ENCODE data around the gene NRXN3.

The NRXN3 gene

GRCh38 chr14:78170203-78170602 is at the start of gene NRXN3:
Gene NRXN3, plus strand, starts transcription at chr14:78170373. Its CDS starts 72,721 bp downstream, at chr14:78243094.
- Histone ChIP-seq H3K36me3 (ENCODE audit: control insufficient read depth in 5 of 5, insufficient read depth in 5 of 5, low read length in 5 of 5) (no peaks in the 10 kb centered on the region), H3K9ac (ENCODE audit: low read length in 5 of 5) (no peak within 1 kb of the TSS), H3K9me3 (ENCODE audit: control insufficient read depth in 5 of 5, low read length in 5 of 5) (no peaks in the 10 kb centered on the region), H3K27ac (ENCODE audit: low read depth, low read length) (no peak within 1 kb of the TSS), H3K4me3 (ENCODE audit: low read depth in 1 of 5, low read length in 5 of 5) (no peak within 1 kb of the TSS), H3K4me1 (ENCODE audit: control insufficient read depth in 5 of 5, insufficient read depth in 5 of 5, low read length in 5 of 5) (no peaks in the 10 kb centered on the region), H3K27me3 (ENCODE audit: control insufficient read depth in 5 of 5, insufficient read depth in 4 of 5, low read length in 5 of 5) (peaks cover 0 to 35% (median 13%) of the 10 kb centered on the region in 5 donors)

- no peaks in the 10 kb centered on the region for H3K4me1 ChIP-seq (ENCODE audit: control insufficient read depth in 5 of 5, insufficient read depth in 5 of 5, low read length in 5 of 5)
- no peaks in the 10 kb centered on the region for H3K27me3 ChIP-seq (ENCODE audit: control insufficient read depth in 5 of 5, insufficient read depth in 4 of 5, low read length in 5 of 5)
- no peak overlapping the region for H3K4me3 ChIP-seq (ENCODE audit: low read depth in 1 of 5, low read length in 5 of 5)
- no peak overlapping the region for H3K9ac ChIP-seq (ENCODE audit: low read length in 5 of 5)
- no peaks in the 10 kb centered on the region for H3K36me3 ChIP-seq (ENCODE audit: control insufficient read depth in 5 of 5, insufficient read depth in 5 of 5, low read length in 5 of 5)
- no peak overlapping the region for H3K27ac ChIP-seq (ENCODE audit: low read depth, low read length)
- H3K9me3 ChIP-seq (ENCODE audit: control insufficient read depth in 5 of 5, low read length in 5 of 5): peaks cover 0 to 3% (median 0%) of the 10 kb centered on the region in 5 donors
These were observed 47.7 kb upstream of the NRXN3 start for GRCh38 chr14:78122436-78122835.

- Histone ChIP-seq H3K4me3 (ENCODE audit: low read depth in 1 of 5, low read length in 5 of 5) (no peak overlapping the region), H3K27ac (ENCODE audit: low read depth, low read length) (no peak overlapping the region), H3K4me1 (ENCODE audit: control insufficient read depth in 5 of 5, insufficient read depth in 5 of 5, low read length in 5 of 5) (no peaks in the 10 kb centered on the region), H3K9me3 (ENCODE audit: control insufficient read depth in 5 of 5, low read length in 5 of 5) (peaks cover 0 to 3% (median 0%) of the 10 kb centered on the region in 5 donors), H3K36me3 (ENCODE audit: control insufficient read depth in 5 of 5, insufficient read depth in 5 of 5, low read length in 5 of 5) (no peaks in the 10 kb centered on the region), H3K9ac (ENCODE audit: low read length in 5 of 5) (no peak overlapping the region), H3K27me3 (ENCODE audit: control insufficient read depth in 5 of 5, insufficient read depth in 4 of 5, low read length in 5 of 5) (no peaks in the 10 kb centered on the region)
These were observed 46.4 kb upstream of the NRXN3 start for GRCh38 chr14:78123650-78124253.

- peaks cover 0 to 3% (median 0%) of the 10 kb centered on the region in 5 donors for H3K9me3 ChIP-seq (ENCODE audit: control insufficient read depth in 5 of 5, low read length in 5 of 5)
- H3K9ac ChIP-seq (ENCODE audit: low read length in 5 of 5): no peak overlapping the region
- H3K27me3 ChIP-seq (ENCODE audit: control insufficient read depth in 5 of 5, insufficient read depth in 4 of 5, low read length in 5 of 5): no peaks in the 10 kb centered on the region
- H3K4me3 ChIP-seq (ENCODE audit: low read depth in 1 of 5, low read length in 5 of 5): no peak overlapping the region
- no peaks in the 10 kb centered on the region for H3K4me1 ChIP-seq (ENCODE audit: control insufficient read depth in 5 of 5, insufficient read depth in 5 of 5, low read length in 5 of 5)
- H3K36me3 ChIP-seq (ENCODE audit: control insufficient read depth in 5 of 5, insufficient read depth in 5 of 5, low read length in 5 of 5): no peaks in the 10 kb centered on the region
- no peak overlapping the region for H3K27ac ChIP-seq (ENCODE audit: low read depth, low read length)
These were observed 42.2 kb upstream of the NRXN3 start for GRCh38 chr14:78127961-78128360.

GRCh38 chr14:78129375-78129774 is 40.8 kb upstream of the NRXN3 start:
- Histone ChIP-seq H3K4me1 (ENCODE audit: control insufficient read depth in 5 of 5, insufficient read depth in 5 of 5, low read length in 5 of 5) (no peaks in the 10 kb centered on the region), H3K27ac (ENCODE audit: low read depth, low read length) (no peak overlapping the region), H3K9me3 (ENCODE audit: control insufficient read depth in 5 of 5, low read length in 5 of 5) (no peaks in the 10 kb centered on the region), H3K36me3 (ENCODE audit: control insufficient read depth in 5 of 5, insufficient read depth in 5 of 5, low read length in 5 of 5) (no peaks in the 10 kb centered on the region), H3K27me3 (ENCODE audit: control insufficient read depth in 5 of 5, insufficient read depth in 4 of 5, low read length in 5 of 5) (no peaks in the 10 kb centered on the region), H3K9ac (ENCODE audit: low read length in 5 of 5) (no peak overlapping the region), H3K4me3 (ENCODE audit: low read depth in 1 of 5, low read length in 5 of 5) (no peak overlapping the region)

- Histone ChIP-seq H3K9ac (ENCODE audit: low read length in 5 of 5) (no peak overlapping the region), H3K27me3 (ENCODE audit: control insufficient read depth in 5 of 5, insufficient read depth in 4 of 5, low read length in 5 of 5) (no peaks in the 10 kb centered on the region), H3K4me1 (ENCODE audit: control insufficient read depth in 5 of 5, insufficient read depth in 5 of 5, low read length in 5 of 5) (no peaks in the 10 kb centered on the region), H3K36me3 (ENCODE audit: control insufficient read depth in 5 of 5, insufficient read depth in 5 of 5, low read length in 5 of 5) (no peaks in the 10 kb centered on the region), H3K4me3 (ENCODE audit: low read depth in 1 of 5, low read length in 5 of 5) (no peak overlapping the region), H3K9me3 (ENCODE audit: control insufficient read depth in 5 of 5, low read length in 5 of 5) (no peaks in the 10 kb centered on the region), H3K27ac (ENCODE audit: low read depth, low read length) (no peak overlapping the region)
These were observed 39.8 kb upstream of the NRXN3 start for GRCh38 chr14:78130356-78130755.

GRCh38 chr14:78131201-78131600 is 39.0 kb upstream of the NRXN3 start:
- no peak overlapping the region for H3K9ac ChIP-seq (ENCODE audit: low read length in 5 of 5)
- H3K4me1 ChIP-seq (ENCODE audit: control insufficient read depth in 5 of 5, insufficient read depth in 5 of 5, low read length in 5 of 5): no peaks in the 10 kb centered on the region
- no peaks in the 10 kb centered on the region for H3K36me3 ChIP-seq (ENCODE audit: control insufficient read depth in 5 of 5, insufficient read depth in 5 of 5, low read length in 5 of 5)
- H3K4me3 ChIP-seq (ENCODE audit: low read depth in 1 of 5, low read length in 5 of 5): no peak overlapping the region
- no peak overlapping the region for H3K27ac ChIP-seq (ENCODE audit: low read depth, low read length)
- H3K9me3 ChIP-seq (ENCODE audit: control insufficient read depth in 5 of 5, low read length in 5 of 5): no peaks in the 10 kb centered on the region
- H3K27me3 ChIP-seq (ENCODE audit: control insufficient read depth in 5 of 5, insufficient read depth in 4 of 5, low read length in 5 of 5): no peaks in the 10 kb centered on the region

GRCh38 chr14:78131616-78132015 is 38.6 kb upstream of the NRXN3 start:
- Histone ChIP-seq H3K4me3 (ENCODE audit: low read depth in 1 of 5, low read length in 5 of 5) (no peak overlapping the region), H3K9me3 (ENCODE audit: control insufficient read depth in 5 of 5, low read length in 5 of 5) (no peaks in the 10 kb centered on the region), H3K27me3 (ENCODE audit: control insufficient read depth in 5 of 5, insufficient read depth in 4 of 5, low read length in 5 of 5) (no peaks in the 10 kb centered on the region), H3K36me3 (ENCODE audit: control insufficient read depth in 5 of 5, insufficient read depth in 5 of 5, low read length in 5 of 5) (no peaks in the 10 kb centered on the region), H3K27ac (ENCODE audit: low read depth, low read length) (no peak overlapping the region), H3K9ac (ENCODE audit: low read length in 5 of 5) (no peak overlapping the region), H3K4me1 (ENCODE audit: control insufficient read depth in 5 of 5, insufficient read depth in 5 of 5, low read length in 5 of 5) (no peaks in the 10 kb centered on the region)

GRCh38 chr14:78135450-78135891 is 34.7 kb upstream of the NRXN3 start:
- H3K4me1 ChIP-seq (ENCODE audit: control insufficient read depth in 5 of 5, insufficient read depth in 5 of 5, low read length in 5 of 5): no peaks in the 10 kb centered on the region
- H3K9me3 ChIP-seq (ENCODE audit: control insufficient read depth in 5 of 5, low read length in 5 of 5): peaks cover 0 to 3% (median 0%) of the 10 kb centered on the region in 5 donors
- H3K9ac ChIP-seq (ENCODE audit: low read length in 5 of 5): no peak overlapping the region
- H3K27ac ChIP-seq (ENCODE audit: low read depth, low read length): no peak overlapping the region
- H3K36me3 ChIP-seq (ENCODE audit: control insufficient read depth in 5 of 5, insufficient read depth in 5 of 5, low read length in 5 of 5): no peaks in the 10 kb centered on the region
- no peaks in the 10 kb centered on the region for H3K27me3 ChIP-seq (ENCODE audit: control insufficient read depth in 5 of 5, insufficient read depth in 4 of 5, low read length in 5 of 5)
- H3K4me3 ChIP-seq (ENCODE audit: low read depth in 1 of 5, low read length in 5 of 5): no peak overlapping the region

- H3K27me3 ChIP-seq (ENCODE audit: control insufficient read depth in 5 of 5, insufficient read depth in 4 of 5, low read length in 5 of 5): no peaks in the 10 kb centered on the region
- no peak overlapping the region for H3K9ac ChIP-seq (ENCODE audit: low read length in 5 of 5)
- H3K27ac ChIP-seq (ENCODE audit: low read depth, low read length): no peak overlapping the region
- no peaks in the 10 kb centered on the region for H3K4me1 ChIP-seq (ENCODE audit: control insufficient read depth in 5 of 5, insufficient read depth in 5 of 5, low read length in 5 of 5)
- H3K4me3 ChIP-seq (ENCODE audit: low read depth in 1 of 5, low read length in 5 of 5): no peak overlapping the region
- H3K36me3 ChIP-seq (ENCODE audit: control insufficient read depth in 5 of 5, insufficient read depth in 5 of 5, low read length in 5 of 5): no peaks in the 10 kb centered on the region
- H3K9me3 ChIP-seq (ENCODE audit: control insufficient read depth in 5 of 5, low read length in 5 of 5): peaks cover 0 to 3% (median 0%) of the 10 kb centered on the region in 5 donors
These were observed 33.5 kb upstream of the NRXN3 start for GRCh38 chr14:78136695-78137094.
